Endothelial cell of umbilical vein (primary cell): ENCODE results near the gene SUGCT. TPM values are rescaled to one million over a fixed set of nuclear protein-coding genes. Genes with fewer than 3 reads are reported as not detected.
"Not testable (repeated sequence)": the region's sequence is repeated elsewhere in the genome, so short reads cannot be mapped to it uniquely, and the experiment has no call there.

Experiments
- BruUV-seq: library from RNA; stranded (reverse); fragments of 400-500 nt; replicated peaks from 2 replicates; lab custom pipeline; 2021; lab: Mats Ljungman, UMichigan
- CTCF ChIA-PET: fragments of 300-600, 350-600 bp; sonication (Branson Sonifier 250); formaldehyde crosslinking; loops from one replicate; lab custom pipeline; 2021; ENCODE audit warnings: antibody characterized with exemption, inconsistent platforms; lab: Charles Lee
- POLR2A ChIA-PET: fragments of 300-600, 350-600 bp; sonication (Branson Sonifier 250); formaldehyde crosslinking; loops from one replicate; lab custom pipeline; 2021; ENCODE audit warnings: antibody characterized with exemption, inconsistent platforms; lab: Charles Lee
- DNase-seq: peaks from one replicate; pipeline ENCODE4 v3.0.0-alpha.2; 2011; ENCODE audit warnings: low read depth, low spot score
- FAIRE-seq: peaks from 2 replicates; lab custom pipeline; 2011; peaks lifted over from hg19 to GRCh38; lab: Jason Lieb, UNC
- H2AFZ ChIP-seq: 2 replicates; pipeline ENCODE4 v1.6.0; 2012; ENCODE audit warnings: low read depth, low read length, control low read depth, inconsistent platforms
- H3K27ac ChIP-seq: 2 replicates; pipeline ENCODE4 v1.5.1; 2011; ENCODE audit warnings: low read depth, mild to moderate bottlenecking, control low read depth, low read length, moderate library complexity; ENCODE audit not compliant: insufficient read depth
- H3K27me3 ChIP-seq, 2 experiments: 2 replicates each; pipeline versions ENCODE4 v1.6.0 to v1.6.1; 2011; ENCODE audit warnings: low read length in 2 of 2, mixed read lengths in 1 of 2; ENCODE audit not compliant: control insufficient read depth in 2 of 2, insufficient read depth in 2 of 2
- H3K36me3 ChIP-seq, 2 experiments: 2 replicates in 1 of 2; 3 replicates in 1 of 2; pipeline ENCODE4 v1.5.1; 2011; ENCODE audit warnings: low read length in 2 of 2, mild to moderate bottlenecking in 1 of 2, moderate library complexity in 1 of 2; ENCODE audit not compliant: control insufficient read depth in 2 of 2, insufficient read depth in 2 of 2; ENCODE audit errors: extremely low read depth in 1 of 2
- H3K4me1 ChIP-seq: 3 replicates; pipeline ENCODE4 v1.5.1; 2011; ENCODE audit warnings: mild to moderate bottlenecking, low read length; ENCODE audit not compliant: control insufficient read depth, insufficient read depth; ENCODE audit errors: extremely low read depth
- H3K4me2 ChIP-seq: 2 replicates; pipeline ENCODE4 v1.6.1; 2011; ENCODE audit warnings: low read length, control low read depth, mixed read lengths; ENCODE audit not compliant: insufficient read depth
- H3K4me3 ChIP-seq, 3 experiments: fragments of 200-600 bp in 1 of 3; sonication (generic), shearing (Covaris generic) in 1 of 3; replicated peaks in 1 of 3; 2 replicates each; pipeline ENCODE4 v1.5.1; 2011 to 2016; ENCODE audit warnings: control low read depth in 3 of 3, low read length in 3 of 3, mild to moderate bottlenecking in 2 of 3, inconsistent platforms in 1 of 3, low read depth in 1 of 3, moderate library complexity in 1 of 3; ENCODE audit not compliant: insufficient read depth in 1 of 3
- H3K79me2 ChIP-seq: 2 replicates; pipeline ENCODE4 v1.6.0; 2012; ENCODE audit warnings: low read length, inconsistent platforms; ENCODE audit not compliant: control insufficient read depth, insufficient read depth
- H3K9ac ChIP-seq: replicated peaks from 2 replicates; pipeline ENCODE3; 2011; ENCODE audit warnings: low read length, control low read depth; ENCODE audit not compliant: insufficient read depth; ENCODE audit errors: extremely low read depth
- H3K9me1 ChIP-seq: replicated peaks from 3 replicates; pipeline ENCODE4 v1.6.0; 2011; ENCODE audit warnings: mild to moderate bottlenecking, low read length; ENCODE audit not compliant: control insufficient read depth, insufficient read depth; ENCODE audit errors: extremely low read depth
- H3K9me3 ChIP-seq: replicated peaks from 2 replicates; pipeline ENCODE4 v1.5.1; 2012; ENCODE audit warnings: low read length, inconsistent platforms; ENCODE audit not compliant: control insufficient read depth, insufficient read depth
- H4K20me1 ChIP-seq: replicated peaks from 2 replicates; pipeline ENCODE3; 2011; ENCODE audit warnings: mild to moderate bottlenecking, low read length; ENCODE audit not compliant: control insufficient read depth, insufficient read depth; ENCODE audit errors: extremely low read depth
- FOS ChIP-seq: IDR thresholded peaks from 2 replicates; pipeline ENCODE4 v1.6.1; 2011; ENCODE audit warnings: mild to moderate bottlenecking, low read length, moderate library complexity, borderline replicate concordance; ENCODE audit not compliant: insufficient read depth
- GATA2 ChIP-seq: IDR thresholded peaks from 2 replicates; pipeline ENCODE4 v1.7.0; 2011; ENCODE audit warnings: low read depth, mild to moderate bottlenecking, moderate library complexity, mixed read lengths, low read length; ENCODE audit not compliant: insufficient read length, insufficient read depth
- JUN ChIP-seq: IDR thresholded peaks from 2 replicates; pipeline ENCODE4 v1.6.1; 2011; ENCODE audit warnings: borderline replicate concordance, low read depth; ENCODE audit not compliant: insufficient read length, insufficient read depth
- MYC ChIP-seq: IDR thresholded peaks from one replicate; pipeline ENCODE4 v1.6.1; 2011; ENCODE audit warnings: mild to moderate bottlenecking, low read depth, low read length
- POLR2A ChIP-seq: IDR thresholded peaks from 2 replicates; pipeline ENCODE4 v1.6.1; 2012; ENCODE audit warnings: low read depth, mild to moderate bottlenecking, control low read depth, low read length
- POLR2AphosphoS5 ChIP-seq: IDR thresholded peaks from 2 replicates; pipeline ENCODE4 v1.6.1; 2012; ENCODE audit warnings: low read depth, mild to moderate bottlenecking, control low read depth, low read length, moderate library complexity; ENCODE audit not compliant: insufficient read depth
- dilution Hi-C: fragments of 300-500 bp; cut with MboI; formaldehyde crosslinking; loops from one replicate; pipeline ENCODE4 v1.15.0; 2019; ENCODE audit warnings: low sequenced_read_pairs; ENCODE audit not compliant: extremely low pct_ligation_motif_present
- intact Hi-C: fragments of 100-400 bp; cut with micrococcal nuclease; formaldehyde crosslinking; loops from one replicate; pipeline ENCODE4 v1.10.0; 2022
- polyA plus RNA-seq, 4 experiments: library from polyadenylated mRNA; depleted of rRNA in 3 of 4; stranded (reverse) in 3 of 4; unstranded in 1 of 4; fragments of >200 nt; gene quantifications; 2 replicates each; pipeline versions ENCODE4 v1.2.1 to v1.2.3, GENCODE V29; 2011 to 2012; ENCODE audit warnings: missing spikeins in 1 of 4
- total RNA-seq: library from RNA; stranded (reverse); gene quantifications from 2 replicates; pipeline ENCODE4 v1.2.3, GENCODE V29; 2021
- TF ChIP-seq, protein P1 (sequence below), 2 donors: IDR thresholded peaks; 1 replicate in 1 of 2; 2 replicates in 1 of 2; pipeline ENCODE4 v1.5.1; 2011; ENCODE audit warnings: low read length in 2 of 2, mild to moderate bottlenecking in 2 of 2, moderate library complexity in 2 of 2, control low read depth in 1 of 2, inconsistent platforms in 1 of 2, low read depth in 1 of 2; ENCODE audit not compliant: insufficient read depth in 1 of 2; ENCODE audit errors: extremely low read depth in 1 of 2
- TF ChIP-seq, protein P2 (sequence below): IDR thresholded peaks from 2 replicates; pipeline ENCODE4 v1.6.1; 2011; ENCODE audit not compliant: insufficient read depth, insufficient read length

SUGCT gene
- total and polyA plus RNA-seq, 2 donors (not counting 3 experiments of a cell fraction or from before 2014, with no cell fraction given), result 1.2 to 1.4 TPM

DNA sequence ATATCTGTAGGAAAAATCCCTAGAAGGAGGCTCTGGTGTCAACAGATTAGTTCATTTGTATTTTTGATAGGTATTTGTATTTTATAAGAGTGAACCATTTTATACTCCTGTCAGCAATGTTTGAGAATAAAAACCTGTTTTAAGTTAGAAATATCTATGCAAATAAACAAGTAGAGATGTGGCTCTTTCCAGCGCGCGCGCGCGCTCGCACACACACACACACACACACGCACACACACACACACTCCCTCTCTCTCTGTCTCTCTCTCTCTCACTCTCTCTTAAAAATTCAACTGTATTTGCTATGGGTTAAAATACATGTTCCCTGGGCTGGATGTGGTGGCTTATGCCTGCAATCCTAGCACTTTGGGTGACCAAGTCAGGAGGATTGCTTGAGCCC lies 113.9 kb downstream of the SUGCT start:
- Histone ChIP-seq H3K9me1 (no peaks in the 10 kb centered on the region), H3K27me3 (no peaks in the 10 kb centered on the region), H2AFZ (no peak overlapping the region), H3K27ac (no peak overlapping the region), H3K9me3 (no peaks in the 10 kb centered on the region), H3K4me3 (no peak overlapping the region), H3K79me2 (no peaks in the 10 kb centered on the region), H3K9ac (no peak overlapping the region), H3K36me3 (no peaks in the 10 kb centered on the region), H3K4me1 (peaks cover 3% of the 10 kb centered on the region), H4K20me1 (no peaks in the 10 kb centered on the region), H3K4me2 (no peak overlapping the region)
- no peak for FAIRE-seq
- POLR2A ChIA-PET, result no interaction called here
- dilution Hi-C loops, result no loop called here
- no peak for TF ChIP-seq POLR2AphosphoS5
- TF ChIP-seq, protein P1, sequence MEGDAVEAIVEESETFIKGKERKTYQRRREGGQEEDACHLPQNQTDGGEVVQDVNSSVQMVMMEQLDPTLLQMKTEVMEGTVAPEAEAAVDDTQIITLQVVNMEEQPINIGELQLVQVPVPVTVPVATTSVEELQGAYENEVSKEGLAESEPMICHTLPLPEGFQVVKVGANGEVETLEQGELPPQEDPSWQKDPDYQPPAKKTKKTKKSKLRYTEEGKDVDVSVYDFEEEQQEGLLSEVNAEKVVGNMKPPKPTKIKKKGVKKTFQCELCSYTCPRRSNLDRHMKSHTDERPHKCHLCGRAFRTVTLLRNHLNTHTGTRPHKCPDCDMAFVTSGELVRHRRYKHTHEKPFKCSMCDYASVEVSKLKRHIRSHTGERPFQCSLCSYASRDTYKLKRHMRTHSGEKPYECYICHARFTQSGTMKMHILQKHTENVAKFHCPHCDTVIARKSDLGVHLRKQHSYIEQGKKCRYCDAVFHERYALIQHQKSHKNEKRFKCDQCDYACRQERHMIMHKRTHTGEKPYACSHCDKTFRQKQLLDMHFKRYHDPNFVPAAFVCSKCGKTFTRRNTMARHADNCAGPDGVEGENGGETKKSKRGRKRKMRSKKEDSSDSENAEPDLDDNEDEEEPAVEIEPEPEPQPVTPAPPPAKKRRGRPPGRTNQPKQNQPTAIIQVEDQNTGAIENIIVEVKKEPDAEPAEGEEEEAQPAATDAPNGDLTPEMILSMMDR (IDR thresholded peaks at IDR 0.05; ENCODE audit: extremely low read depth in 1 of 2, insufficient read depth in 1 of 2, low read depth in 1 of 2, low read length in 2 of 2), result no peak
- no peak for TF ChIP-seq MYC
- TF ChIP-seq, protein P2, sequence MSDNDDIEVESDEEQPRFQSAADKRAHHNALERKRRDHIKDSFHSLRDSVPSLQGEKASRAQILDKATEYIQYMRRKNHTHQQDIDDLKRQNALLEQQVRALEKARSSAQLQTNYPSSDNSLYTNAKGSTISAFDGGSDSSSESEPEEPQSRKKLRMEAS, result no peak
- TF ChIP-seq GATA2, result no peak
- TF ChIP-seq JUN, result no peak
- TF ChIP-seq FOS, result no peak
- no peak for TF ChIP-seq POLR2A
- no TSS peak for BruUV-seq
- CTCF ChIA-PET, result no interaction called here
- intact Hi-C loops, result no loop called here
- DNase-seq, result no peak

DNA sequence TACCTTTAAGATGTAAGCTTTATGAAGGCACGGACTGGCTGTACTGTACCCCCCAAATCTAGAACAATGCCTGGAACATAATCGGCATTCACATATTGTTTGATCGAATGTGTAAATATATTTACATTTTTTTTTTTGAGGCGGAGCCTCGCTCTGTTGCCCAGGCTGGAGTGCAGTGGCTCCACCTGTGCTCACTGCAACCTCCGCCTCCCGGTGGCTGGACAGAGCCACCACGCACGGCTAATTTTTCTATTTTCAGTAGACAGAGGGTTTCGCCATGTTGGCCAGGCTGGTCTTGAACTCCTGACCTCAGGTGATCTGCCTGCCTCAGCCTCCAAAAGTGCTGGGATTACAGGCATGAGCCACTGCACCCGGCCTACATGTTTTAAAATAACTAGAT lies 118.6 kb downstream of the SUGCT start:
- H3K9ac ChIP-seq, H2AFZ ChIP-seq, intact Hi-C loops, H3K36me3 ChIP-seq, H3K27ac ChIP-seq, H3K27me3 ChIP-seq, dilution Hi-C loops, H3K4me1 ChIP-seq, H4K20me1 ChIP-seq, H3K4me3 ChIP-seq, POLR2A ChIA-PET, H3K9me1 ChIP-seq, H3K9me3 ChIP-seq, H3K4me2 ChIP-seq, BruUV-seq, DNase-seq, FAIRE-seq, H3K79me2 ChIP-seq: not testable (repeated sequence)
- CTCF ChIA-PET, result interaction anchor here (0.9 to 1.9 kb wide), 3 partner anchors 14 to 351 kb away, joined by 3 to 5 read pairs (median 3); no protein-coding TSS in a partner anchor
